Activated naive CD4-positive, alpha-beta T cell treated with anti-CD3 and anti-CD28 coated beads, Interleukin-2, amount 10 ng/mL, durations not matched to agents 5 hours and 36 hours (primary cell): ENCODE data around the gene BCAS2. TPM values are rescaled to one million over a fixed set of nuclear protein-coding genes. Genes with fewer than 3 reads are reported as not detected.

Experiments
- total RNA-seq, 2 experiments: library from RNA; stranded (reverse); gene quantifications; one replicate each; pipeline ENCODE4 v1.2.3, GENCODE V29; 2021

Gene BCAS2
- total RNA-seq: 10 to 100 TPM; 38.2 to 39.1 TPM

DNA sequence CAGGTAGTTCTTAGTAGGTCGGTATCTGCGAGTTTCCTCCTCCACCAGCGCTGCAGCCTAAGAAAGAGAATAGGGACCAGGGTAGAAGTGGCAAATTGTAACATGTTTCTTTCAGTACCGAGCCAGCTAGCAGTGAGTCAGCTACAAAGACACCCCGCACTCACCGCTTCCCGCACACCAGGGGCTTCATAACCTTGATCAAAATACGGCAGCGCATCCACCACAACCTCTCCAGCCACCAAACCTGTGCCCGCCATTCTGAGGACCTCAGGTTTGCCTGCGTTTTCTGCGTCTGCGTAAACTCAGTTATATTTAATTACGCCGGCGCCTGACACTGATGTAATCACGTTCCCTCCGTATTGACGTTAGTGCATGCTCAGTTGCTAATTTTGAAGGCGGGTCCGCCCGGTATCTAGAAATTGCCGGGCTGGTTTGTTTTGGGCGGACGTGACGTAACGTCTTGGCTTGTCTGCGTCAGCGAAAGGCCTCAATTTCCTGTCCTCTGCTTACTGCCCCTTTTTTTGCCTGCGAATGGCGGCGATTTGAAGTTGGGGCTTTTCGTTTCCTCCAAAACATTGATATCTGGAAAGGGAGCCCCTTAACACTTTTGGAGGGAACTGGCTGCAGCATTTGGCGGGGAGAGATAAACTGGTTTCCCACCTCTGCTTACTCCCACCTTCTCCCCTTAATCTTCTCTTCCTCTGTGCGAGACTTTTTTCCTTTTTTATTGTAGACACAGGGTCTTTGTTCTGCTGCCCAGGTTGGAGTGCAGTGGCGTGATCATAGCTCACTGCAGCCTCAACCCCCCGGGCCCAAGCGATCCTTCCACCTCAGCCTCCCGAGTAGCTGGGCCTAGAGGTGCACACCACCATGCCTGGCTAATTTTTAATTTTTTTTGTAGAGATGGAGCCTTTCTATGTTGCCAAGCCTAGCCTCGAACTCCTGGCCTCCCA lies at the start of gene BCAS2:
BCAS2 (minus strand) TSS at position 281 of the 953 bp plus-strand sequence; CDS start at position 257, 24 bp downstream.

Other genes starting within 250 kb of the BCAS2 start
- gene TRIM33, start 70.4 kb downstream of the BCAS2 start, total RNA-seq: 10 to 100 TPM; 39.1 to 39.5 TPM
- gene DENND2C, start 88.4 kb upstream of the BCAS2 start, total RNA-seq: under 1 TPM; 0.23 to 0.31 TPM
- not detected for gene AMPD1, start 113.9 kb upstream of the BCAS2 start, total RNA-seq
- gene NRAS, start 135.2 kb upstream of the BCAS2 start, total RNA-seq: 10 to 100 TPM; 45.8 to 47.2 TPM
- gene CSDE1, start 176.4 kb upstream of the BCAS2 start, total RNA-seq: 100 to 1,000 TPM; 401 to 408 TPM
- gene SIKE1, start 199.1 kb upstream of the BCAS2 start, total RNA-seq: 10 to 100 TPM; 54.5 to 54.7 TPM